GM21423 (cell line): ENCODE results near the gene RPUSD3.
A peak's percentile ranks its signal among the peaks of the same experiment; 100 is the strongest.

Experiments
- ATAC-seq: cut with Tn5 transposase; IDR thresholded peaks from one replicate; pipeline ENCODE4 v1.9.1; 2021; ENCODE audit warnings: mild to moderate bottlenecking, moderate library complexity; ENCODE audit not compliant: unreplicated experiment

Gene RPUSD3

GRCh38 chr3:9808345-9809037 is 35.3 kb downstream of the RPUSD3 start:
- ATAC-seq = peak; percentile 57

- no peak for ATAC-seq
These were observed 35.8 kb downstream of the RPUSD3 start for GRCh38 chr3:9807981-9808344.

DNA sequence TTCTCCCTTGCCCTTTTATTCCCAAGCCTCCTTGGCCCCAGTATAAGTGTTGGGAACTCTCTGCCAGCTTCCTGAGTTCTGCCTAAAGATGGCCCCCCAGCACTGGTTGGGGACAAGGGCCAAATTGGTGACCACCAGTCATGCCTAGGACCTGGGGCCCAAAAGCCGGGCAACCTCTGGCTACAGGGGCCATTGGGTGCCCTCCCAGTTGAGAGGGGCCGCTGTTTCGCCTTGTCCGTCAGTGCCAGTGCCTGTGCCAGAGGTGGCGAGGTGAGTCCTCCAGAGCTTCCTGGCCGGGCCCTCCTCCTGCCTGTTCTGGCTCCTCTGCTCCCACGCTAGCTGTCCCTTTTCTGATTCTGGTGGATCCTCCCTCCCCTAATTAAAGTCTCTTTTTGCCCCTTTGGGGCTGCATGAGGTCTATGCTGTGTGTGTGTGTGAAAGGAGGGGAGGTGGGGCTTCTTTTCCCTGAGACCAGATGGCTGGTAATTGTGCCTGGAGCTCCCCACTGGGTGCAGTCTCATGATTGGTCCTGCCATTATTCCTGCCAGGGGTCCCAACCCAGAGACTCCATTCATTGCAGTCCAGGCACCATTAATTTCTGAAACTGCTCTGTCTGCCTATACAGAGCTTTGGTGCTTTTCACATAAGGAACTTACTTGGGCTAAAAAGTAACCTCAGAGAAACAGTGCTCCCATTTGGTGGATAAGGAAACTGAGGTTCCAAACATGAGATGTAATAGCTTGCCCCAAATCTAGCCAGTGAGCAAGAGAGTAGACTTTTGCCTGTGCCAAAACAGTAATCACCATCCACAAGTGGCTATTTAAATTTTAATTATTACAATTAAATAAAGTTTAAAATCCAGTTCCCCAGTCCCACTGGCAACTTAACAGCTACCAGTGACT is 36.9 kb downstream of the RPUSD3 start:
- ATAC-seq = no peak

DNA sequence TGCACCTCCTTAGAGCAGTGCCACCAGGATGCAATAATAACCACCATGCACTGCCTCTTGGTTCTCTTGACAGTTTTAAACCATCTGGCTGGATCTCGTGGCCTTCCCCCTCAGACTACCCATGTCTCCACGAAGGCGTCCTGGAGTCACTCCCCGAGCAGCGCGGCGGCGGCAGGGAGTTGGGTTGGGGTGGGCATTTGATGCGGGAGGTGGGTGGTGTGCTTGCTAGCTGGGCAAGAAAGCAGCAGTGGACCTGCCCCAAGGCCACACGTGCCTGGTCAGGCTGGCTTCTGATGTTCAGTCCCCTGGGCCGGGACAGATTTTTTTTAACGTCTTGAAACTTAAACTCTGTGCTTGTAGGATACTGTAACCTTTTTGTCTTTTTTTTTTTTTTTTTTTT is 37.7 kb downstream of the RPUSD3 start:
- ATAC-seq = no peak

DNA sequence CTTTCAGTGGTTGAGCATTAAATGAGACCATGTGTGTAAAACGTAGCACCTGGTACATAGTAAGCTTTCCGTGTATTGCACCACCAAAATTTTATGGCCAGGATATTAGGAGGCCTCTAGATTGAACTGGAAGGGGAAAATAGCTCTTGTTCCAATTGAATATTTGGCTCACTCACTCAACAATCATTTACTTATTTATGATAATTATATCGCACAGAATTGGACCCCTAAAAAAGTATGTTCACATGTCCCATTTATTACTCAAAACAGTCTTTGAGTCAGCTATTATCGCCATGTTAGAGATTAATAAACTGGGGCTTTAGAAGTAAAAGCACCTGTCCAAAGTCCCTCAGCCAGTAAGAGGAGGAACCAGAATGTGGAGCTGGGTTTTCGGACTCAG is 38.8 kb downstream of the RPUSD3 start:
- ATAC-seq = no peak

- no peak for ATAC-seq
These were observed 40.3 kb downstream of the RPUSD3 start for GRCh38 chr3:9803494-9803893.

GRCh38 chr3:9800529-9800928 is 43.3 kb downstream of the RPUSD3 start:
- ATAC-seq = no peak

DNA sequence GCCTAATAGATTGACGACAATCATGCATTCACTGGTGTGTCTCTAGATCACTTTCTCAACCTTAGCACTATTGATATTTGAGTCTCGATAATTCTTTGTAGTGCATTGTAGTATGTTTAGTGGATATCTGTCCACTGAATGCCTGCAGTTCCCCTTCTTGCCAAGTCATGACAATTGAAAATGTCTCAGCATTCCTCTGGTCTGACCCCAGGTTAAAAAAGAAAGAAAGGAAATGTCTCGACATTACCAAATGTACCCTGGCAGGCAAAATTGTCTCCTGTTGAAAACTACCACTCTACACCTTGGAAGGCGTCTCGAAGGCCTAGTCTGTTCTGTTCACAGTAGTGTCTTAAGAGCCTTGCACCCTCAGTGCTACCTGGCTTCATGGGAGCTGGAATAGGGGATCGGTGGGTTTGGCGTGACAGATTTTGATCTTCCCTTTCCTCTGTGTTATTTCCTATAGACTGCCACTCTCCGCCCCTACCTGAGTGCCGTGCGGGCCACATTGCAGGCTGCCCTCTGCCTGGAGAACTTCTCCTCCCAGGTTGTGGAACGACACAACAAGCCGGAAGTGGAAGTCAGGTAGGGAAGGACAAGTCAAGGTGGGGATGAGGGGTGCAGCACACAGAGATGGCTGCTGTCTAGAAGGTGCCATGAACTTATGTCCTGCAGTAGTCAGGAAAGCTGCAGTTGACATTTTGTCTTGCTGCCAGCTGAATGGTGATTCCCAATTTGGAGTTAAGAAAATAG is 46.4 kb downstream of the RPUSD3 start:
- ATAC-seq = no peak

DNA sequence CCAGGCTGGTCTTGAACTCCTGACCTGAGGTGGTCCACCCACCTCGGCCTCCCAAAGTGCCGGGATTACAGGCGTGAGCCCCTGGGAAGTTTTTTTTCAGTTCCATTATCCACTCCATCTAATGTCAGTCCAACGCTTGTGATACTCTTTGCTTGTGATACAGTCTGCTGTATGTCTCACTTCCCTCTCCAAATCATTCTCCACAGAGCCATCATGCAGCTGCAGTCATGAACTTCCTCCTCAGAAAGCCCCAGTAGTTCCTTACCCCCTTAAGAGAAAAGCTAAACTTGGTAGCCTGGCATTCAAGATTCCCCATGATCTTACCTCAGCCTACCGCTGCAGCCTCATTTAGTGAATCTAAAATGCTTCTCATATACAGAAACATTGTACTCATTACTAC is 48.6 kb downstream of the RPUSD3 start:
- no peak for ATAC-seq

GRCh38 chr3:9794400-9794799 is 49.4 kb downstream of the RPUSD3 start:
- ATAC-seq = no peak

- no peak for ATAC-seq
These were observed 50.5 kb downstream of the RPUSD3 start for GRCh38 chr3:9793161-9793781.

DNA sequence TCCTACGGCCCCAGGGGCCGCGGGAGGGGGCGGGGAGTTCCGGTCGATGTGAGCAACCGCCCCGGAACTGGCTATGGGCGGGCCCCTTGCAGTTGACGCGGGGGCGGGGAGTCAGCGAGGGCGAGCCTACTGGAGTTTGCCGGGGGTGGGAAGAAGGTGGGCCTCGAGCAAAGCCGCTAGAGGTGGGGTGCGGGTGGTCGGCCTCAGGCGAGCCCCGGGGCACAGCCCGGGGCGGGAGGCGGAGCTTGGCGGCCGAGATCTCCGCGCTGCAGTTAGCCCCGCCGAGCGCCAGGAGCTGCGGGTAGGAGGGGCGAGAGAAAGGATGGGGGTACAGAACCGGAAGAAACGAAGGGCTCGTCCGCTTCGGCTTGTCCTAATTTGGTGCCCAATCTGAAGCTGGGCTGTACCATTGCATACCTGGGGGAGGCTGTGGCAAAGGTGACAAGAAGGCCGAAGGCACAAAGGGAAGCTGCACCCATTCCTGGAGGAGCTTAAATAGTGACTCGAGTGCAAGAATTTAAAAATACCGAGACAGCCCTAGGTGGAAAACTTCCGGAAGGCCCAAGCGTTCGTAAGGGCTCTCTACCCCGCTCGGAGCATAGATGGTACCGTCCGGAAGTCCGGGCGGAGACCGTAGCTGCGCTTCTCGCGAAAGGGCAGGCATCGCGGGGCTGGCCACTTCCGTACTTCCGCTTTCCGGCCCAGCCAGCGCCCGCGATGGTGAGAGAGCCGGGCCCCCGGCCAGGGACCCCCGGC is 51.2 kb downstream of the RPUSD3 start, which contains the start of the genes ARPC4 and TADA3:
Gene ARPC4, plus strand, starts transcription at position 678 of the 756 bp plus-strand sequence. Its CDS starts 40 bp downstream, at position 718.
Gene TADA3, minus strand, starts transcription at position 69 of the 756 bp plus-strand sequence. CDS start 1,007 bp downstream, outside the sequence.
- peak; percentile 79 for ATAC-seq

GRCh38 chr3:9791790-9792404 is 51.9 kb downstream of the RPUSD3 start:
- ATAC-seq = no peak

DNA sequence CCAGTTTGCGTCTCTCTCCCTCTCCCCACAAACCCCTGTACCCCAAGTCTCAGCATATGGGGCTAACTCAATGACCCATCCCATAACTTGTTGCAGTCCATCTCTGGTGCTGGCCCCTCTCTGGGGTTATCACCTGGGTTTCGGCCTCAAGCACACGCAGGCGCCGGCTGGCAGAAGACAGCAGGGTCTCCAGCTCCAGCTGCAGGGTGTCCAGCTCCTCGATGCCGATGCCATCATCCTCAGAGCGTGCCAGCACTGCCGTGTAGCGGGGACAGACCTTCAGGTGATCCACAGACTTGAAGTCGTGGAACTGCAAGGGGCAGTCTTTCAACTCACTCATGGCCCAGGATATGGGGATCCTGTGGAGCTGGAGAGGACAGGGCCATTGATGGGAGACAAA is 52.7 kb downstream of the RPUSD3 start:
- ATAC-seq = no peak
